Inflammatory macrophage treated with lipopolysaccharide for 4 hours (primary cell): Measurements from ENCODE around the gene HOXC6.
"Not testable (repeated sequence)": the region's sequence is repeated elsewhere in the genome, so short reads cannot be mapped to it uniquely, and the experiment has no call there.

ENCODE experiments used
- DNase-seq: peaks from one replicate; pipeline ENCODE4 v3.0.0-alpha.2; 2020

HOXC6 gene

DNA sequence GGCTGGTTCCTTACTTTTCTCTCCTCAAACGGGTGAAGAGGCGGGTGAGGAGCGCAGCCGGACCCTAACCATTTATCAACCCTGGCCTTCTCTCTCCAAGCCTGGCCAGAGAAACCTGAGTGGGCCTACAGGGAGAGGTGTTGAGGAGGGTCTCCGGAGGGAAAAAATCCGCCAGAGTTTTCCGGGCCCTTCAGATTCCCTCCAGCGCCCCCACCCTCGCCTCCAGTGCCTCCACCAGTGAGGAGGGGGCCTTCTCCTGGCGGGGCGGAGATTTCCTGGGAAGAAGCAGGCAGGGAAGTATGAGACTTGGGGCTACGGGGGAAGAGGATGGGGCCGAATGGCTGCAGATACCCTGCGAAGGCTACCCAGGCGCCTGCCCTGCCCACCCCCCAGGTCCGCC, 3.2 kb downstream of the HOXC6 start:
- no peak for DNase-seq

DNA sequence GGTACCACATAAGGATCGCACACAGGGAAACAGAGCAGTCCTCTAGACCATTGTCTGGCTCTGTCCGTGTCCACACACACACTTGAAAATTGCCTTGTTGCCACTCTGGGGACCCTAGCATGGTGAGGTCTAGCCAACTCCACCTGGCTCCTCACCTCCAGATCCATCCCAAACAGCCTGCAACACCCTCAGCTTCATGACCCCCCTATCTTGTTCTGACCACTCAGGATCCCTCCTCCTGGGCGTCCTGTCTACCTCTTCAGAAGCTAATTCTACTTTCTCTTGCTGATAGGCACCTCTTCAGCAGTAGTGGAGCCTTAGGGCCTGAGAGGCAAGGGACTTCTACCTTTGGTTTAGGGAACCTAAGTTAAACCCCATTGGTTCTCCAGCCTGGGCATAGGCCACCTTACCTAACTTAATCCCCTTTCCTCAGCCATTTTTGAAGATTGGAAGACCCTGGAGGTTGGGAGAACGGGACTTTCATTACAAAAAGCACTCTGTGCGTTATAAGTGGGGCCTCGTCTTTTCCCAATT, 3.9 kb downstream of the HOXC6 start:
- DNase-seq, result no peak

DNA sequence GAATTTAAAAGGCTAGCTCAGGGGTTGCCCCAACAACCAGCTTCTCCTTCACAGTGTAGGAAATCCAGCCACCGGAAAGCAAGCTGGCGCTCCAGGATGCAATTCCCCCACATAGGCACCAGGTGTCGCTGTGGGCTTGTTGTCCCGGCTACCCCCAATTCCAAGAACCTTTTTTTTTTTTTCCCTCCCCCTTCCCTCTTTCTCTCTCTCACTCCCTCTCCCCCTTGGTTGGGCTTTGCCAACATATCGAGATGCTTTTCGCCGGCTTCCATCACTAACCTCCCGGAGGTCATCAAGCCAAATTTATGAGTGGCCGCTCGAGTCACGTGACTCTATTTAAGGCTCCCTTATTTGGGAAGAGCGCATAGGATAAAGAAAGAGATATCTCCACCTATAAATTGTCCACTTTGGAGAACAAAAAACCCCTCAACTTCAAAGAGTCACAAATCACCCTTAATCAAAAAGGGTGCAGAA, 4.4 kb downstream of the HOXC6 start, which contains the start of gene HOXC5:
HOXC5 (plus strand) TSS at position 424 of the 474 bp plus-strand sequence. CDS start 73 bp downstream, outside the sequence.
- DNase-seq, result peak; percentile 53

DNA sequence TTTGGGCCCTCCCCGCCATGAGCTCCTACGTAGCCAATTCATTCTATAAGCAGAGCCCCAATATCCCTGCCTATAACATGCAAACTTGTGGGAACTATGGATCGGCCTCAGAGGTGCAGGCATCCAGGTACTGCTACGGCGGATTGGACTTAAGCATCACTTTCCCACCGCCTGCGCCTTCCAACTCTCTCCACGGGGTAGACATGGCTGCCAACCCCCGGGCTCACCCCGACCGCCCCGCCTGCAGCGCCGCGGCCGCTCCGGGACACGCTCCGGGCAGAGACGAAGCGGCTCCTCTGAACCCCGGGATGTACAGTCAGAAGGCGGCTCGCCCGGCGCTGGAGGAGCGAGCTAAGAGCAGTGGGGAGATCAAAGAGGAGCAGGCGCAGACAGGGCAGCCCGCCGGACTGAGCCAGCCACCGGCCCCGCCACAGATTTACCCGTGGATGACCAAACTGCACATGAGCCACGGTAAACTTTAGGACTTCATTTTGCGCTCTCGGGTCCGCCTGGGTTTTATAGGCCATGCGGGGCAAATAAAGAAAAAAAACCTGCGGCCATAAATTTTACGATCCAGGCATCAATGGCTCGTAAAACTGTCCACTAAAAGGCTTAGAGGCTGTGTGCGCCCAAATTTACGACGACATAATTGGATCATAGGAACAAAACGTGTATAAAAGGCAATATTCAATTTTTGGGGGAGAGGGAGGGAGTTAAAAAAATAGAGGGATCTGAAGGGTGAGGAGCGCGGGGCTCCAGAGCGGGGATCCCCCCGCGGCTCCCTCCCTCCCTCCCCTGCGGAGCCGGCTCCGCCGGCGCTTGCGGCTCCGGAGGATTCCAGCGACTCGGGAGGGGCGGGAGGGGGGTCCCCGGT, 5.1 kb downstream of the HOXC6 start:
- no peak for DNase-seq

DNA sequence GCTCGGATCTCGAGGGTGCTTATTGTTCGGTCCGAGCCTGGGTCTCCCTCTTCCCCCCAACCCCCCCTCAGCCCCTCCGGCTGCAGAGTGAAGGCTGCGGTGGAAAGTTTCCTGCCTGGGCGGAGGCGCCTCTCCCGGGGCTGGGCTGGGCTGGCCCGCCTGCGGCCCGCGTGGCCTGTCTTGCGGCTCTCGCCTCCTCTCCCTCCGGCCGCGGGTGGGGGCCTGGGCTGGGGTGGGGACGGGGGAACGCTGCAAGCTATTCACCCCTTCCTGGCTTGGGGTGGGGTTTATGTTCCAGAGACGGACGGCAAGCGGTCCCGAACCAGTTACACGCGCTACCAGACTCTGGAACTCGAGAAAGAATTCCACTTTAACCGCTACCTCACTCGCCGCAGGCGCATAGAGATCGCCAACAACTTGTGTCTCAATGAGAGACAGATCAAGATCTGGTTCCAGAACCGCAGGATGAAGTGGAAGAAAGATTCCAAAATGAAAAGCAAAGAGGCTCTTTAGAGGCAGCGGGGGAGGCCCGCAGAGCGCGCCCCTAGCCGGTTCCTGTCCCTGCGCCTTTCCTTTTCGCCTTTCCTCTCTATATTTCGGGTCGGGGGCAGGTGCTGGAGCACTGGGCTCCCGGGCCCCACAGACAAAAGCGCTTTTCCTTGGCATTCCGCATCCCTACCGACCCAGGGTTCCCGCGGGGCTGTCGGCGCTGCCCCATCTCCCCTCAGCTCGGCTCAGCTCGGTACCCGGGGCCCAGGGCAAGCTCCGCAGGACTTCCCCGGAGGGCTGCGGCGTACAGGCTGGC, 5.9 kb downstream of the HOXC6 start:
- no peak for DNase-seq

DNA sequence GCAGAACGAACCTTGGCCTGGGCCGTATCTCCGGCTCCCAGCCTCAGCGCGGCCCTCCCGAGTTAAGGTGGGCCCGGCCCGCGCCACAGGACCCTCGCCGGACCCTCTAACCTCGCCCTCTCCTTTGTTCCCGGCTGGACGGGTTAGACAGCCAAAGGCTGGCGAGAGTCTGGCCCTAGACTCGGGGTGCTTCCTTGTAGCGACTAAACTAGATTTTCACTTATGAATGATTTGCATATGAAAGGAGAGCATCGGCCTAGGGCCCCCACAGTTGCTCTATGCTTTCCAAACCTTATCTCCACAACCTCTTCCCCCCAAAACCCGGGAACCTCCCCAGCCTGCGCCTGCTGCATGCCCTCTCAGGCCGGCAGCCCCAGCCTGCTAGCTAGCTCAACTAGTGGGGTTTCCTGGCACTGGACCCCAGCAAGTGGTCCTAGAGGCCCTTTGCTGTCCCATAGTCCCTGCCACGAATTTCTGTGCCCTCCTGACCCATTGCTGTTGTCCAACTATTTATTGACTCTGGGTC, 6.6 kb downstream of the HOXC6 start:
- no peak for DNase-seq

DNA sequence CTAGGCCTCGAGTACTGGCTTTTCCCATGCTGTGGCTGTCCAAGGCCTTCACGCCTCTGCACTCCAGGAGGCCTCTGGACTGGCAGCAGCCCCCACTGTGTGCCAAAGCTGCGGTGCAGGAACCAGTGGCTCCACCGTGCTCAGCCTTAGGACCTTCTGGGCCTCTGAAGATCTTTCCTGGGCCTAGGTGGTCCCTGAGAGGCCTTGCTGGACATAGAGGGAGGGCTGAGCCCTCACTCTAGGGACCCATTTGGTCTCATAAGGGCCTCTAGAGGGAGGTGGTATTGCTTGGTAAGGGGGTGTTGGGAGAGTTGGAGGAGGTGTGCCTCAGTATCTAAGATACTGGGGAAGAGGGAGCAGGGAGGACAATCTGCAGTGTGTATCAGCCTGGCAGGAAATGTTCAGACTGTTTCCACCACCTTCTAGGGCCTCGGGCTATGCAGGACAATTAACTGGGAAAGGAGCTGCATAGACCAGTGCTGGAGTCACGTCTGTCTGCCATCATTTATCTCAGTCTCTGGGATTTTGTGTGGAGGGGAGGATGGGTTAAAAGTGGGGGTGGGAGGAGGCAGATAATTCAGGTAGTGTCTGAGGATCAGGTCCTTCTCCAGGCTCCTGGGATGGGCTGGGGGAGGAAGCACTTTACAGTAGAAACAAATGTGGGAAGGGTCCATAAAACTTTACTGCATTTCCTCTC, 7.5 kb downstream of the HOXC6 start:
- no peak for DNase-seq

DNA sequence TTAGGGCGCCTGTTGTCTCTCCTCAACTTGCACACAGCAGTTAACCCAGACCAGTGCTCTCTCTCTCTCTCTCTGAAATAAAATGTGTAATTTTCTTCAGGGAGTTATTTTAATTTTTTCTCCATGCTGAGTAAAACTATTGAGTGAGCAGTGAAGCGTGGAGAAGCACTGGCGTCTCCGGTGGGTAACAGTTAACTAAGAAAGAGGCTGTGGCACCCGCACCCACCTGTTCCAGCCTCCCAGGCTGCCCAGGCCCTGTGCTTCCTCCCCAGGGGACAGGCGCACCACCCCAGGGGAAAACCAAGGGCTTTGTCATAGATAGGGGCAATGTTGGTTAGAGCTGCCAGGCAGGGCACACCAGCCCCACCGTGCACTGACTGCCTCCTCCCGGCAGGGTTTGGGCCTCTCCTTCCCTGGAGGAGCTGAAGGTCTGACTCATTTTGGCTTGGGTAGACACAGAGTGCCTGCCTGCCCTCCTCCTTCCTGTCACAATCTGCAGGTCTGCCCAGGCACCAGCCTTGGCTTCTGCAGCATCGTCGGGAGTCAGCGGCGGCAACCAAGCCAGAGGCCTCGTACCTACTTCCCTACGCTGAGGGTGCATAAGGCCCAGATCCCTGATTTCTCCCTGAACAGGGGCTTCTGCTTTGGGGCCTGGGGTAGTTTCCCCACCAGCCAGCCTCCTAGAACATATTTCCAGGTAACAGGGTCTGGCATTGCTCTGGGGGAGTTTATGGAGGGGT, 8.6 kb downstream of the HOXC6 start:
- DNase-seq, result no peak

DNA sequence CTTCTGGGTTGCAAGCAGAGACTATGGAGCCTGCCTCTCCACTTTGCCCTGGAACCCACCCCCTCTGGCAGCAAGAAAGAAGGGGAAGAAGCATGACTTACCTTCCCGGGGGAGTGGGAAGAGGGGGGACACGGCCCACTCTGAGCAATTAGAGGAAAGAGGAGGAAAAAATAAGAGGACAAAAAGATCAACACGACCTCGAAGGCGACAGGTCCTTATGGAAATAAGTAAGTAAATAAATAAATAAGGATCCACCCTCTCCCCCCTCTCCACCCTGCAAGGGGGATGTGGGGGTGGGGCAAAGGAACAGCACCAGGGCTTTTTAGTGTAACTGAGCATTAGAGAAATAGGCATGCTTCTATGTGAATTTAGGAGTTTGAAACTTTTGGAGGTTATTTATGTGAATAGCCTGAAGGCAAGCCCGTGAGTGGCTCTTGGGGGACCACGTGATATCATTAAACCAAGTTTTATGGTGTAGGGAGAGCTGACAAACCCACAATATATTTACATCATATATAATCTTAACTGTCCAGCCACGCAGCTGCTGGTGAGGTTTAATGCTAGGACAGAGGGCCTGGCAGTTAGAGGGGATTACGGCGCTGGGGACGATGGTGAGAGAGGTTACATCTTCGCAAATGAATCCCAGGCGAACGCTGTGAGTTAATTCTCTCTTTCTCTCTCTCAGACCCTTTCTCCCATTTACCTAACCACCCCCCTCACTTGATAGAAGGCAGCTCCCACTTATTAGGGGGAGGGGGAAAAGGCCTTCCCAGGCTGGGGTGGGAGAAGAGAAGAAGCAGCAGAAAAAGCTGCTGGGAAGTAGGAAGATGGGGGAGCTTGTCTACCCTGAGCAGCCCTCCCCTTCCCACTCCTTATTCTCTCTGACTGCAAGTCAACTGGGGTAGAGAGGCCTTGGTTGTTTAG, 9.4 kb downstream of the HOXC6 start:
- no peak for DNase-seq

DNA sequence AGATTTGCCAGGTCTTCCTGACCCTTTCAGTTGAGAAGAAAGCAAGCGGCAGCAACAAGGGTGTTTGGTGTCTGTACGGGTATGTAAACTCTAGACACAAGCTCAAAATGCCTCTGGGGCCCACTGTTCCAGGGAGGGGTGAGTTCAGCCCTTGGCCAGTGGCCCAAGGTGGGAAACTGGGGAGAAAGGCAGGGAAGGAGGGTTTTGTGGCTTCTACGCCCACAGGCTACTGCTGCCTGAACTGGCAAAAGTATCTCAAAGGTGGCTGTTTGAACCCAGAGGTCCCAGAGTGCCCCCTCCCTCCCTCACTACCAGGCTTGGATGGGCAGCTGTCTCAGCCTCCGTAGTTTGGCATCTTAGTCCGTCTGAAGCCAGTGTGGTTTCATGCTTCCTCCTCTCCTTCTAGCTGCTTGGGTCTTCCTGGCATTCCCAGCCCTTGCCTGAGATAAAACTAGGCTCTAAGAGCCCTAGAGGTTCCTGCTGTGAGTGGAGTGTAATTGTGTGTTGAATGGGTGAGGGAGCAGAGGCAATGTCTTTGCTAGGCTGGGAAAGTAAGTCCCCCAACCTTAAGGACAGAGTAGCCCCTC, 10.1 kb downstream of the HOXC6 start:
- no peak for DNase-seq

DNA sequence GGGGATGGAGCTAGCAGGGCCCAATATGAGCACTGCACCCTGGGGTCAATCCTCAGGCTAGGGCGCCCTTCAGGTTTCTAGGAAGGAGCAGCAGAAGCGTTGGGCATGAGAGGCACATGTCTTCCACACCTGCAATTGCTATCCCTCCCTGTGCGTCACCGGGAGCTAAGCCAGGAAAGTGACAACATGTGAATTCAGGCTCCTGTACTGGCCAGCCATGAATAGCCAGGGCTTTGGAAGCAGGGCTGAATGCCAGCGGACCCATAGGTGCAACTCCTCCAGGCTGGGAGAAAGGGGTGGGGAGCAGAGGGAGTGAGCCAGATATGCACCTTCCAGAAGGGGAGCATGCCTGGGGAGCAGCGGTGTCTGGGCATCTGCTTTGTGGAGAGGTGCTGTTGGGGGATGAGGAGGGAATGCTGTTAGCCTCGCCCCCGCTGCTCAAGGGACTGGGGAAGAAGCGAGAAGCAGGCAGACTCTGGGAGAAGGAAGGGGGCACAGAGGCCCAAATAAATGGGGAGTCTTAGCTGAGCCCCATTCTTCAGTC, 10.7 kb downstream of the HOXC6 start:
- DNase-seq, result no peak

DNA sequence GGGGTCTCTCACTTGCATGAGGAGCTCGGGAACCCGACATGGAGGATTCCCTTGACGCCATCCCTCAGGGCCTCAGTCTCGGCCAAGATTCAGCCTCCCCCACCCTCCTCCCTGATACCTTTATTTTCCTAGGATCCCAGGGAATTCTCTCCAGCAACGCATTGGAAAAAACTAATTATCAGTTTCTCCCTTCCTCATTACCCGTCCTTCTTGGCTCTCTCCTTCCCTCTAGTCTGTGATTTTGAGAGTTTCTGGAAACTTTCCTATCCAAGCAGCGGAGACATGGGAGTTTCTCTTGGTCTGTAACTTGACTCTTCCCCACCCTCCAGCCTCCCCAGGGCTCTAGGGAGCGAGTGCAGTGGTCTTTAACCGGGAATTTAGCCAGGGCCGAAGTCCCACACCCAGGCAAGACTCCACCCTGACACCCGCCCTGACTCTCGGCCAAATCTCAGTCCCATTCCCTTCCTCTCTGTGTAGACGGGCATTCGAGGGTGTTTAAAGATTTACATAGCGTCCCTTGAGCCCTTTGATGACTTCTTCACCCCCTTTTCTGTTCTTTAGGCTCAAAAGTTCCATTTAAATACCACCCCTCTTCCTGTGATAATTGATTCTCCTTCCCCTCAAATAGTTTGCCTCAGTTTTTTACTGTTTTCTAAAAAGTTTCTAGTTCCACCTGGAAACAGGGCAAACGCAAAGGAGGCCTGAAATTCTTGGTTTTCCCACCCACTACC, 11.3 kb downstream of the HOXC6 start:
- DNase-seq, result no peak

DNA sequence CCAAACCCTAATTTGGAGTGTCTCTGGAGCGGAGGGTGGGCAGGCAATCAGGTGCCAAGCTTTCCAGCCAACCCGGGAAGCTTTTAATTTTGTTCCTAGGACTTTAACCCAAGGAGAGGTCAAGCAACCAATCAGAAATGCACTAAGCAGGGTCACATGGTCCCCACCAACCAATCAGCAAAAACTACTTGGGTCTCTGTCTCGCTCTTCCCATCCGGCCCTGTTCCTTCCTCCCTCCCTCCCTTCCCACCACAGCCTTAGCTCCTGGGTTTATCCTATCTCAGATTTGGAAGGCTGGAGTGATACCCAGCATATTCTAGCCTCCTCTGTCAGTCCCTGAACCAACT, 11.9 kb downstream of the HOXC6 start:
- DNase-seq, result no peak

DNA sequence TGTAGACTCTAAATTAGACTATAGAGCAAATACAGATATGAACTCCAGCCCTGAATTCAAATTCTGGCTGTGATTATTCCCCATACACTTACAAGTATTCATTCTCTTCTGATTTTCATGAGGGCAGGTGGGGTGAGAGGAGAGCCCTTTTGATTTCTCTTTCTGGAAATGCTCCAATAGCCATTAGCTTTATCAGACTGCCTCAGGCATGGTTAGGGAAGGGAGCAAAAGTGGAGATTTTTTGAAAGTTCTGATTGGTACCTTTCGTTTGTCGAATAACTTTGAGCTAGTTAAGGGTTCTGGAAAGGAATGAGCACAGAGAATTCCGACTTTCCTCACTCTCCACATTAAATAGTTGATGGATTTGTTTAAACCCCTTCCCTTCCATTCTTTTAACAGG, 12.4 kb downstream of the HOXC6 start:
- no peak for DNase-seq

DNA sequence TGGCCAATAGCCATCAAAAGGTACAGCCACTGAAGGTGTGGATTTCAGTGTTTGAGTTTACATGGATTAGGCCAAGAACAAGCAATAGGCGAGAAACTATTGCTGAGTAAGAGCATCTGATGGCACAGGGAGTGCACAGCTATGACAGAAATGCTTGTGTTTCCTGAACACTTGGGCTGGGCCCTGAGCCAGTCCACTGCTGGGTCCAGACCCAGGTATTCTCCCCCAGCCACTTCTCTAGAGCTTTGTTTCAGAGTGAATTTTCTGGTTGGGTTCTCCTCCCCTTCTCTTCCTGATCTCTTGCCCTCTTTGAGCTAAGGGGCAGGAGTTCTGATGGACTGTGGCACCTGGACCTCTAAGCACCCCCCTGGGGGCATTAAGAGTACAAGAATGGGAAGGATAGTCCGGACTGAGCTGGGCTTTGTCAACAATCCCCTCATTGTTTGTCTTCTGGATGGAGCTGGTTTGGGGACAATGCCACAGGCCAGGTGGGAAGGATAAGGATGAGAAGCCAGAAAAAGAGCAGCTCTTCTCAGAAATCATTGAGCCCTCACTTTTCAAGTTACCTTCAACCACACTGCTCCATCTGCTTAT, 13.0 kb downstream of the HOXC6 start:
- no peak for DNase-seq

DNA sequence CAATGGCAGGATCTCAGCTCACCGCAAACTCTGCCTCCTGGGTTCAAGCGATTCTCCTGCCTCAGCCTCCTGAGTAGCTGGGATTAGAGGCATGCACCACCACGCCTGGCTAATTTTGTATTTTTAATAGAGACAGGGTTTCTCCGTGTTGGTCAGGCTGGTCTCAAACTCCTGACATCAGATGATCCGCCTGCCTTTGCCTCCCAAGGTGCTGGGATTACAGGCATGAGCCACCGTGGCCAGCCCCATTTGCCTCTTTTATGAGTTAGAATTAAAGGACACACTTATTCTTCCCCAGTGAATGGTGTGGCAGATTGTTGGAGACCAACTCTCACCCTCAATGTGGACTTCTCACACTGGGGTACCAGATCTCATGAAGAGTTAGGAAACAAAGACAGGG, 13.8 kb downstream of the HOXC6 start:
- not testable (repeated sequence) for DNase-seq

DNA sequence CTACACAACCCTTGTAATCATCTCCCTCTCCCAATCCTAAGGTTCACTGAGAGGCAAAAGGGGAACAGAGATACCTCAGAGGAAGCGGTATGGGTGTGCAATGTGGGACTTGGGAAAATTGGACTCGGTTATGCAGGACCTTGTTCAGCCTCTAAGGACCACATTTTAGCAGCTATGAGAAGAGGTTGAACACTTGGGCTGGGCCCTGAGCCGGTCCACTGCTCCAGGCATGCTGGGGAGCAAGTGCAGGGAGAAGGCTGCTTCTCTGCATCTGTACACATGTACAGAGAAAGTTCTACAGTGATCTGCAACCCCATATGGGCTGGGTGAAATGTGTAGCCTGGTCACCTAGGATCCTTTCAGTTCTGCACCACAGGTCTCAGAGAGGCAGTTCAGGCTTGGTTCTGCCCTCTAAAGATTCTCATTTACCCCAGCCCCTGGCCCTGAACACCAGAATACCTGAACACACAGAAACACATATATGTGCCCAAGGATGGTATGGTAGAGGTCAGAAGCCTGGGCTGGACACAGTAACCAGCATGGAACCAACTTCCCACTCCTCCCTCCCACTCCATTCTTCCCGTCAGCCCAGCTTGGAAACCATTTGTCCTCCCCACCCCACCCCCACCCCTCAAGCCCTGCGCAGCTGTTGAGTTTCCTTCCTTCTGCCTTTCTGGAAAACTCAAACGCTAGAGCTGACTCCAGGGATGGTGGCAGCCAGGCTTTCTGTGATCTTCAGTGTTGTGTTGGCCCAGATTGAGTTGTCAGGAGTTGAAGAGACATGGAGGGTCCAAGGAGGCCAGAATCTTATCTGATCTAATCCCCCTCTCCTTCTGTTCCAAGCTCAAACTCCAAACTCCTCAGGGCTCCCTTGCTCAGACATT, 15.0 kb downstream of the HOXC6 start:
- DNase-seq, result no peak
